GM21367 (cell line): ENCODE results near the gene ATP13A3.
A peak's percentile ranks its signal among the peaks of the same experiment; 100 is the strongest.

ENCODE experiments used
- ATAC-seq: cut with Tn5 transposase; IDR thresholded peaks from one replicate; pipeline ENCODE4 v1.9.1; 2021; ENCODE audit not compliant: unreplicated experiment

The ATP13A3 gene

DNA sequence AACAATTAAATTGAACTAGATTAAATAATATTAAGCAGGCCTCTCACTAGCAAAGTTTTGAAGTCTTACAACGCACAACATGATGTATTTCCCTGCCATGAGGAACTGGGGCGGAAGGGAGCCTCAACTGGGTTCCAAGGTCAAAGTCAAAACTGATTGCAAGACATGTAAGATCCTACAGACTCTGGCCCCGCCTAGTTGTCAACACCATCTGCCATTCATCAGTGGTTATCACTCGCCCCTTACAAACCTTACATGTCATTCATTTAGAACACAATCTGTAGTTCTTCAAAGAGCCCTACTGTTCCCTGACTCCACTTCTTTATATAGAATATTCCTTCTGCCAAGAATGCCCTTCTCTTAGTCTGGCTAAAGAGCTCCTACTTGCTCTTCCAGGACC lies 10.0 kb downstream of the ATP13A3 start:
- no peak for ATAC-seq

GRCh38 chr3:194475978-194476377 lies 10.8 kb downstream of the ATP13A3 start:
- ATAC-seq, result no peak

DNA sequence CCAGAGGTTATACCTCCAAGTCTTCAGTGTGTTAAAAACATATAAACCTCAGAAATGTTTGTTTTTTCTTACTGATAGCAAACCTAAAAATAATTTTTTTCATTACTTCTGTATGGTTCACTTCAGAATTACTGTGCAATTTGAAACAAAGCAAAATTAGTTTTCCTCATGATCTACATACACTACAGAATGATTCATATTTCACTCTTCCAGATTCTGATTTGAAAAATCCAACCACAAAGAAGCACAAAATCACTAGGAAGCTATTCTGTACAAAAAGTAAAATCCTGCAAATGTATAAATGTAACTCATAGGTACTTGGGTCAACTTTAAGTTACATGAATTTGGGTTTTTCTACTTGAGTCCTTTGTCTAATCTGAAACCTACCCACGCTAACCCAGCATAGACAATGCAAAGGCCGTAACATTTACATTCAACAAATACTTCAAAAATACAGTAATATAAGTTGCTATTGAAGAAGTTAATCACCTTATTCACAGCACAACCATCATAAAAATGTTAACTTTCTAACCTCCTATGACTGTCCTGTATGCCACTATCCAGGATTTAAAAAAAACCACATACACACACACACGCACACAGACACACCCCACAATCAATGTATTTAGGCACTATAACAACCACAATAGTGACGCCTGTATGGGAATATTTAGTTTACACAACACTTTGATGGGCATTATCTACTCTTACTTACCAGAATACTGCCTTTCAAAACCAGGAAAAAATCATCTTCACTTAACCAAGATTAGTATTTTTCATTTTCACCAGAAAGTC lies 11.5 kb downstream of the ATP13A3 start:
- ATAC-seq, result no peak

DNA sequence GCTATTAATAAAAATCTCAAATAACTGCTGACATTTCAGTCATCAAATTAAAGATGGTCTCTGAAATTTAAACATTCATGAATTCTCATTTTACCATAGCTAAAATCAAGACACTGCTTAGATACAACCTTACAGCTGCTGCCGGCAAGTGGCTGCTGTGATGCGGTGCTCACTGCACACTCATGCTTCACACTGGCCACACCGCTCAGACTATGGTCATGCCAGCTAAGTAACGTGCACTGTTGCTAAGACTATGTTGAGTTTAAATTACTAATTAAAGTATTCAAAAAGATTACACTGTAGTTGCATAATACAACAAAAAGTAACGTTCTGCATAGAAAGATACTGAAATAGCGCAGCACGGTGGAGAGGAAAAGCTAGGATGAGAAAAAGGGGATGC lies 12.1 kb downstream of the ATP13A3 start:
- ATAC-seq, result no peak

- ATAC-seq, result peak; percentile 62
These were observed 14.4 kb downstream of the ATP13A3 start for GRCh38 chr3:194472290-194472920.

GRCh38 chr3:194471863-194472262 lies 14.9 kb downstream of the ATP13A3 start:
- no peak for ATAC-seq

DNA sequence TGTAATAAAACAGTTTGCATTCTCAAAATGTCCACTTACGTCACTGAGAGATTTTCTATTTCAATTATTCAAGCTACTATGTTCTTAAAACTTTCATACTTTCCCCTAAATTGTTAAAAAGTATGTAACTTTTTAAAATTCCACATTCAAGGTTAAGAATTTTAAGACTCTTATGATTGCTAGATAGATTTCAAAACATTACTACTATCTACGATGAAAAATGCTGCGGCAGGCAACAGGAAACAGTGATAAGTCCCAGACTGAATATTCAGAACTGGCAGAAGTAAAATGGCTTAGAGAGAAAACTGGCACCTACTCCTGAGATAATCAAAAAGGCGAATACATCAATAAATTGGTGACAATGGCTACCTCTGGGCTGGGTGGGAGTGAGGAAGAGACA lies 16.2 kb downstream of the ATP13A3 start:
- ATAC-seq, result no peak

GRCh38 chr3:194469977-194470376 lies 16.8 kb downstream of the ATP13A3 start:
- no peak for ATAC-seq

DNA sequence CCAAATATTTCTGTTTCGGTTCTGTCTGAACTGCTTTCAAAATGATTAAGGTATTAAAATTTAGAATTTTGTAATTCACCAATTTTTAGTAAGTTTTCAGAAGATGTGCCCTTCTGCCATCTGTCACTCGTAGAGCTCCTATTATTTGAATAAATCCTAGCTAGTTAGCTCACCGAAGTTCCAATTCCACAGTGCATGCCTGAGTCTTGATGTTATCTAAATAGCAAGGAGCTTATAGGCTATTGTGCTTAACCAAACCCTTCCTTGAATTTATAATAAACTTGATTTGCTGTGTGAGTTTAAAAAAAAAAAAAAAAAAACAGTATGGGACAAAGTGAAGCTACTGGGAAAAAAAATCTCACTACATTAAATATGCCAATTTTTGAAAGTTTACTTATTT lies 18.7 kb downstream of the ATP13A3 start:
- ATAC-seq, result no peak

GRCh38 chr3:194466761-194467356 lies 19.9 kb downstream of the ATP13A3 start:
- no peak for ATAC-seq

DNA sequence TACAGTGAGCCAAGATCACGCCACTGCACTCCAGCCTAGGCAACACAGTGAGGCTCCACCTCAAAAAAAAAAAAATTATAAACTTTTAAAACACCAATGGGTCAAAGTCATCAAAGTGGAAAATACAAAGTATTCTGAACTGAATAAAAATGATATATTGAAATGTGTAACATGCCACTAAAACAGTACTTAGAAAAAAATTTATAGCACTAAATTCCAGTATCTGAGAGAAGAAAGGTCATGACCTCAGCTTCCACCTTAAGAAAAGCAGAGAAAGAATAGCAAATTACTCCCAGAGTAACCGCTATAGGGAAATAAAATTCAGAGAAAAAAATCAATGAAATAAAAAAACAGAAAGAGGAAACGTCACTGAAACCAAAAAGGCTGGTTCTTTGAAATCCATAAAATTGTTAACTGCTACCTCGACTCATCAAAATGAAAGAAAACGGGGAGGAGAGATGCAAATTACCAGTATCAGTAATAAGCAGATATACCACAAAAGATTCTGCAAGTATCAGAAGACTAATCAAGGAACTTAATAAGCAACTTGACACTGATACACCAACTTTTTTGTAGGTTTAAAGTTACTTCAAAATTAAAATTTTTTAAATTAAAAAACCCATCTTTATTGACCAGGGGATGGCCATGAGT lies 20.8 kb downstream of the ATP13A3 start:
- ATAC-seq, result no peak

DNA sequence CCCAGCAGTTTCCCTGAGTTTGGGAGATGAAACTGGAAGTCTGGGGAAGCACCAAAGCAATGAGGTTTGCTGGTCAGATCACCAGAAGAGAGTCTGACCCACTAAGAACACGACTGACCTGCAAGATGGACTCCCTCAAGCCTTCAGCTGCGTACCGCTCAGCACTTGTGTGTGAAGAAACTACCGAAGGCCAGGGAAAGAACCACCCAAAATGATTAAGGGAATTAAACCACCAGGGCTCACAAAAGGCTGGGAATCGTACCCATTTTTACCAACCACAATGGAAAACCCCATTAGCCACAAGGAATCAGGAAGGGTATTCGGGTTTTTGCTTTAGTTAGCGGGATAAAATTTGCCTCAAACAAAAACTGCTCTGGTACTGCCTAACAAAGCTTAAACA lies 21.6 kb downstream of the ATP13A3 start:
- no peak for ATAC-seq

GRCh38 chr3:194464692-194465091 lies 22.1 kb downstream of the ATP13A3 start:
- ATAC-seq, result no peak

DNA sequence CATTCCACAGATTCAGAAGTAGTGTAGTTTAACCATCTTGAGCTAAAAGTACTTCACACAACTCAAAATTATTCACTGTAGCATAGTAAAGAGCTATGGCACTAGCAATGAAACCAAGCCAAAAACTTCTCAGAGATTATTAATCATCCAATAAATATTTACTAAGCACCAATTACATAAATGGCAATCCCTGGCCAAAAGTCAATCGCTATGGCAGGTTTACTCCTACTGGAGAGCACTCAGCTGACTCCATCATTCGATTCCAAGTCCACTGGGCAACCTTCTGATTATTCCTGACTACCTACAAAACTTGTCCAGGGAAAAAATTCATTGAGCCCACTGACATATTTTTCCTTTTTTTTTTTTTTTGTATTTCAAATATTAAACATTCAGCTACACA lies 23.9 kb downstream of the ATP13A3 start:
- no peak for ATAC-seq

GRCh38 chr3:194460566-194460965 lies 26.2 kb downstream of the ATP13A3 start:
- ATAC-seq, result no peak

GRCh38 chr3:194458131-194458530 lies 28.7 kb downstream of the ATP13A3 start:
- no peak for ATAC-seq

DNA sequence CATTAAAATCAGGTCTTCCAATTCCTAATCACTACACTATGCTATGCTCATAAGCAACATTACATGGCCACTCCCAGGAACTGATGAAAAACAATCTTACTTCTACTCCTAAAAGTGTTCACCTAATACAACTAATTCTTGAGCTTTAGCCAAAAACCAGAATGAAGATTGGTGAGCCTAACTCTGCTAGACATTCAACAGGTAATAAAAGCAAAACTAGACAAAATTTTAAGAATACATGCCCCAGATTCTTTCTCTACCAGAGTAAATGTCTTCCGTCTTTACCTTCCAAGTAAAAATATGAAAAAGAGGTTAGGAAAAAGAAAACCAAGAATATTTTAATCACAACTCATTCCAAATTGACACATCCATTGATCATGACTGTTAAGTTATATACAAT lies 31.3 kb downstream of the ATP13A3 start:
- no peak for ATAC-seq

DNA sequence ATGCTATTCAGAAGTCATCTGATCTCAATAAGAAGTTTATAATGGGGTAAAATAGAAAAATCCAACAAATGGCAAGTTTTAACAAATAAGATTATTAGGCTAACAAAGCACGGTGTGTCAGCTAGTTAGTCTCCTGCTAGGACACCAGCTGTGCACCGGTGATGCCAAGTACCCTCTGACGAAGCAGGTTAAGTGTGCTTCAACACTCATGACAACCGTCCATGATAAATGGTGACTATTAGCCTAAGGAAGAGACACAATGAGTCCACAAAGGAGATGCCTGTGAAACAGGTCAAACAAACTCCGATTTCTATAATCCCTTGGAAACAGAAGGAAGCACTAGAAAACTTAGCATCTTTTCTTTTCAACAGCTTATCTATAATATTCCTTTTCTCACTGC lies 36.5 kb downstream of the ATP13A3 start:
- no peak for ATAC-seq

DNA sequence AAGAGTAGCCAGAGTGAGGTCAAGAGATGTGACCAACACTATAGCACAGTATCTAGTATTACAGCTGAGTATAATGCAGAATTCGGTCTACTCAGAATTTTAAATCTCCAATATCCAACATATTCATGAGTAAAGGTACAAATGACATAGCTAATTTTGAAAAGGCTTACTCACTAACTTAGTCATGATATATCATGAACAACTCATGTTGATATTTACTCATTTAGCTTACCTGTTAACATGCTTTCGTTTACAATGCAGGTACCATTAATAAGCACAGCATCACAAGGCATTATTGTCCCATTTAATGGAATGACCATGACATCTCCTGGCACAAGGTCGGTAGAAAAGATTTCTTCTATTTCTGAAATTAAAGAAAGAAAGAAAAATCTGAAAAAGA lies 36.9 kb downstream of the ATP13A3 start:
- ATAC-seq, result no peak

DNA sequence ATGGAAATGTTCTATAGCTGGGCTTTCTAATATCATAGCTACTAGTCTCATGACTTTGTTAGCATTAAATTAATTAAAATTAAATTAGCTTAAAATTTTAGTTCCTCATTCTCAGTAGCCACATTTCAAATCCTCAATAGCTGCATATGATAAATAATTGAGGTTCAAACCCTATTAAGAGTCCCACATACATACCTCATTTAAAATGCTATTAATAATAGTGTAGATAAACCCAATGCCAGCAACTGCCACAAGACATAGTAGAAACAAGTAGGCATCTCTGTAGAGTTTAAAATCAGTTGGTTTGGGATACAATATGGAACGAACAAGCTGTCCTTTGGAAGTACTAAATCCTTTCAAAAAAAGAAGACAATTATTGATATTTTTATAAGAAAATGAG lies 39.1 kb downstream of the ATP13A3 start:
- no peak for ATAC-seq

DNA sequence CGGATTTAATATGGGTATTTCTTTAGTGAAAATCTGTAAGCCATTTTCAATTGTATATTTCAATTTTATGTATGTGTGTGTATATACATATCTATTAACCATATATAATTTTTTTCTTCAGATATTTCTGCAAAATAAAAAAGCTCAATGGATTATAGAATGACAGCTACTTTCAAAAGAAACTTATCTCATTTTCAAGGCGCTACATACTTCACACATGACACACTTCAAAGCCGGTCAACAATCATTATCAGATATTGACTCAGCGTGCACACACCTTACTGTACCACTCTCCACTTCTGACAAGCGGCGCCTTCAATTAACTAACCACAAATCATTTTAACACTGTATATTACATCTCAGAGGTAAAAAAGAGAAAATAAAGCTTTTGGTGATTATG lies 39.6 kb downstream of the ATP13A3 start:
- no peak for ATAC-seq

DNA sequence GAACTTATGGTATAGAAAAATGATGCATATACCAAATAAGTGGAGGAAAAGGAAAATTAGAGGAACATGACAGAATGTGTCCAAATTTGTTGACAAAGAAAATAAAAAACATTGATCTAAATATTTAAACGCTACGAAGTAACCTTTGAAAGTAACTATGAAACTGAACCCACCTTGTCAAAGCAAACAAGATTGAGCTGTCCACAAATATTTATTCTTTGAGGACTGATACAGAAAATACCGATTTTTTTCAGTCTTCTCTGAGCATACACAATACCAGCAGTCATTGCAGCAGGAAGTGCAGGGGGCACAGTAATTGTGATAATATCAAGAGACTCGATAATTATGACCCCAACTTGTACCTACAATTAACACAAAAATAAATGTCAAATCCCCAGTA lies 40.0 kb downstream of the ATP13A3 start:
- no peak for ATAC-seq
